ENCODE results near the gene HAUS7.

GRCh38 chrX:153512501-153512893 lies 42.1 kb upstream of the HAUS7 start:
- TF ChIP-seq JUN (CRISPR knock-in tag; IDR thresholded peaks at IDR 0.05) (no peak), SP1 (CRISPR knock-in tag; conservative IDR thresholded peaks at IDR 0.05) (no peak), CTCF (IDR thresholded peaks at IDR 0.05) (no peak), ZNF219 (CRISPR knock-in tag; IDR thresholded peaks at IDR 0.05; ENCODE audit: borderline replicate concordance) (no peak), FOXP1 (CRISPR knock-in tag; IDR thresholded peaks at IDR 0.05; ENCODE audit: borderline replicate concordance) (no peak)
- TF ChIP-seq, protein P1, sequence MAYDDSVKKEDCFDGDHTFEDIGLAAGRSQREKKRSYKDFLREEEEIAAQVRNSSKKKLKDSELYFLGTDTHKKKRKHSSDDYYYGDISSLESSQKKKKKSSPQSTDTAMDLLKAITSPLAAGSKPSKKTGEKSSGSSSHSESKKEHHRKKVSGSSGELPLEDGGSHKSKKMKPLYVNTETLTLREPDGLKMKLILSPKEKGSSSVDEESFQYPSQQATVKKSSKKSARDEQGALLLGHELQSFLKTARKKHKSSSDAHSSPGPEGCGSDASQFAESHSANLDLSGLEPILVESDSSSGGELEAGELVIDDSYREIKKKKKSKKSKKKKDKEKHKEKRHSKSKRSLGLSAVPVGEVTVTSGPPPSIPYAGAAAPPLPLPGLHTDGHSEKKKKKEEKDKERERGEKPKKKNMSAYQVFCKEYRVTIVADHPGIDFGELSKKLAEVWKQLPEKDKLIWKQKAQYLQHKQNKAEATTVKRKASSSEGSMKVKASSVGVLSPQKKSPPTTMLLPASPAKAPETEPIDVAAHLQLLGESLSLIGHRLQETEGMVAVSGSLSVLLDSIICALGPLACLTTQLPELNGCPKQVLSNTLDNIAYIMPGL (CRISPR knock-in tag; IDR thresholded peaks at IDR 0.05) = no peak
- TF ChIP-seq, protein P2, sequence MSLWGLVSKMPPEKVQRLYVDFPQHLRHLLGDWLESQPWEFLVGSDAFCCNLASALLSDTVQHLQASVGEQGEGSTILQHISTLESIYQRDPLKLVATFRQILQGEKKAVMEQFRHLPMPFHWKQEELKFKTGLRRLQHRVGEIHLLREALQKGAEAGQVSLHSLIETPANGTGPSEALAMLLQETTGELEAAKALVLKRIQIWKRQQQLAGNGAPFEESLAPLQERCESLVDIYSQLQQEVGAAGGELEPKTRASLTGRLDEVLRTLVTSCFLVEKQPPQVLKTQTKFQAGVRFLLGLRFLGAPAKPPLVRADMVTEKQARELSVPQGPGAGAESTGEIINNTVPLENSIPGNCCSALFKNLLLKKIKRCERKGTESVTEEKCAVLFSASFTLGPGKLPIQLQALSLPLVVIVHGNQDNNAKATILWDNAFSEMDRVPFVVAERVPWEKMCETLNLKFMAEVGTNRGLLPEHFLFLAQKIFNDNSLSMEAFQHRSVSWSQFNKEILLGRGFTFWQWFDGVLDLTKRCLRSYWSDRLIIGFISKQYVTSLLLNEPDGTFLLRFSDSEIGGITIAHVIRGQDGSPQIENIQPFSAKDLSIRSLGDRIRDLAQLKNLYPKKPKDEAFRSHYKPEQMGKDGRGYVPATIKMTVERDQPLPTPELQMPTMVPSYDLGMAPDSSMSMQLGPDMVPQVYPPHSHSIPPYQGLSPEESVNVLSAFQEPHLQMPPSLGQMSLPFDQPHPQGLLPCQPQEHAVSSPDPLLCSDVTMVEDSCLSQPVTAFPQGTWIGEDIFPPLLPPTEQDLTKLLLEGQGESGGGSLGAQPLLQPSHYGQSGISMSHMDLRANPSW (CRISPR knock-in tag; conservative IDR thresholded peaks at IDR 0.05; ENCODE audit: low read depth) = no peak

Measured in WTC11 (cell line).